Panc1 (cell line): ENCODE measurements around the gene MAPK8IP3.

Experiments used
- POLR2AphosphoS5 ChIP-seq: IDR thresholded peaks from 2 replicates; pipeline ENCODE4 v1.6.1; 2012; ENCODE audit warnings: mild to moderate bottlenecking, low read depth, low read length, moderate library complexity
- TCF7L2 ChIP-seq: IDR thresholded peaks from 2 replicates; pipeline ENCODE4 v1.6.1; 2011; ENCODE audit warnings: mild to moderate bottlenecking, low read depth, low read length, inconsistent platforms
- TF ChIP-seq, protein P1 (sequence below): fragments of 450-650 bp; IDR thresholded peaks from 2 replicates; pipeline ENCODE4 v1.5.1; 2017; ENCODE audit warnings: mild to moderate bottlenecking

DNA sequence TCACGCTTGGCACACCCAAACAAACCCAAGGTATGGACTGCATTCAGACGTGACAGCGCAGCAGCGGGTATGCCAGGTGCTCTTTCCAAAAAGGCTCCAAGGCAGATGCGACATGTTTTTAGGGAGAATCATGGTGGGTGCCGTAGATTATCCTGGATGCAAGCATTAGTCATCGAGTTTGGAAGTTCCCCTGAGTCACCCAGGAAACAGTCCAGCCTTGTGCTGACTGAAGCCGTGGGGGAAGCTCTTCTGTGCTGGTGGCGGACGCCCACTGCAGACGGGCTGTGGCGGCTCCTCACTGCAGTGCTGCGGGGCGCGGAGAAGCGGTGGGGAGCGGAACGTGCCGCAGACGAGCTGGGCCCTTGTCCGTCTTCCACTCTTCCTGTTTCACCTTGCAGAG, 14.0 kb upstream of the MAPK8IP3 start:
- TF ChIP-seq, protein P1, sequence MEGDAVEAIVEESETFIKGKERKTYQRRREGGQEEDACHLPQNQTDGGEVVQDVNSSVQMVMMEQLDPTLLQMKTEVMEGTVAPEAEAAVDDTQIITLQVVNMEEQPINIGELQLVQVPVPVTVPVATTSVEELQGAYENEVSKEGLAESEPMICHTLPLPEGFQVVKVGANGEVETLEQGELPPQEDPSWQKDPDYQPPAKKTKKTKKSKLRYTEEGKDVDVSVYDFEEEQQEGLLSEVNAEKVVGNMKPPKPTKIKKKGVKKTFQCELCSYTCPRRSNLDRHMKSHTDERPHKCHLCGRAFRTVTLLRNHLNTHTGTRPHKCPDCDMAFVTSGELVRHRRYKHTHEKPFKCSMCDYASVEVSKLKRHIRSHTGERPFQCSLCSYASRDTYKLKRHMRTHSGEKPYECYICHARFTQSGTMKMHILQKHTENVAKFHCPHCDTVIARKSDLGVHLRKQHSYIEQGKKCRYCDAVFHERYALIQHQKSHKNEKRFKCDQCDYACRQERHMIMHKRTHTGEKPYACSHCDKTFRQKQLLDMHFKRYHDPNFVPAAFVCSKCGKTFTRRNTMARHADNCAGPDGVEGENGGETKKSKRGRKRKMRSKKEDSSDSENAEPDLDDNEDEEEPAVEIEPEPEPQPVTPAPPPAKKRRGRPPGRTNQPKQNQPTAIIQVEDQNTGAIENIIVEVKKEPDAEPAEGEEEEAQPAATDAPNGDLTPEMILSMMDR = no peak
- no peak for TF ChIP-seq POLR2AphosphoS5
- TF ChIP-seq TCF7L2 = no peak
